22Rv1 (cell line): ENCODE results near the gene ACTMAP.

Experiments used
- H3K27ac ChIP-seq: fragments of 450-650 bp; 2 replicates; pipeline ENCODE4 v1.5.1; 2017
- ZFX ChIP-seq: fragments of 450-650 bp; IDR thresholded peaks from 2 replicates; pipeline ENCODE4 v1.6.1; 2017; ENCODE audit warnings: antibody characterized with exemption, borderline replicate concordance
- TF ChIP-seq, protein P1 (sequence below): fragments of 450-650 bp; IDR thresholded peaks from 2 replicates; pipeline ENCODE4 v1.5.1; 2017; ENCODE audit warnings: mild to moderate bottlenecking

ACTMAP gene

DNA sequence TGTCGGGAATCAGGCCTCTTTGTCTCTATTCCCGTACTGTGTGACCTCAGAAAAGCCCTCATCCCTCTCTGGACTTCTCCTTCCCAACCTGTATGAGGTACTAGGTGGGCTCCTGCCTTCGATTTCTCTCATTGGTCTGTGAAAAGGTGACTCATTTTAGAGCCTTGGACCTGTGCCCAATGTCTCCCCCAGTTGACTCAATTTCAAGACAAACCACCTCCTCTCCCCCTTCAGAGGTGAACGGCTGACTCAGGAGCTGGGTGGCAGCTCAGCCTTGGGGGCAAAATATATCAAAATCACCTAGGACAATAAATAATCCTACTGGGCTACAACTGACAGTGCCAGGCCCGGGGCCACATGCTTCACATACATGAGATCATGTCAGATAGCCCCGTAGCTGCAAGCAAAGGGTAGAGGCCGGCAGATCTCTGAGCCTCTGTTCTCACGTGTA is 34.2 kb downstream of the ACTMAP start:
- peak overlapping the region; percentile 98 for H3K27ac ChIP-seq
- TF ChIP-seq ZFX: no peak
- TF ChIP-seq, protein P1, sequence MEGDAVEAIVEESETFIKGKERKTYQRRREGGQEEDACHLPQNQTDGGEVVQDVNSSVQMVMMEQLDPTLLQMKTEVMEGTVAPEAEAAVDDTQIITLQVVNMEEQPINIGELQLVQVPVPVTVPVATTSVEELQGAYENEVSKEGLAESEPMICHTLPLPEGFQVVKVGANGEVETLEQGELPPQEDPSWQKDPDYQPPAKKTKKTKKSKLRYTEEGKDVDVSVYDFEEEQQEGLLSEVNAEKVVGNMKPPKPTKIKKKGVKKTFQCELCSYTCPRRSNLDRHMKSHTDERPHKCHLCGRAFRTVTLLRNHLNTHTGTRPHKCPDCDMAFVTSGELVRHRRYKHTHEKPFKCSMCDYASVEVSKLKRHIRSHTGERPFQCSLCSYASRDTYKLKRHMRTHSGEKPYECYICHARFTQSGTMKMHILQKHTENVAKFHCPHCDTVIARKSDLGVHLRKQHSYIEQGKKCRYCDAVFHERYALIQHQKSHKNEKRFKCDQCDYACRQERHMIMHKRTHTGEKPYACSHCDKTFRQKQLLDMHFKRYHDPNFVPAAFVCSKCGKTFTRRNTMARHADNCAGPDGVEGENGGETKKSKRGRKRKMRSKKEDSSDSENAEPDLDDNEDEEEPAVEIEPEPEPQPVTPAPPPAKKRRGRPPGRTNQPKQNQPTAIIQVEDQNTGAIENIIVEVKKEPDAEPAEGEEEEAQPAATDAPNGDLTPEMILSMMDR: no peak

DNA sequence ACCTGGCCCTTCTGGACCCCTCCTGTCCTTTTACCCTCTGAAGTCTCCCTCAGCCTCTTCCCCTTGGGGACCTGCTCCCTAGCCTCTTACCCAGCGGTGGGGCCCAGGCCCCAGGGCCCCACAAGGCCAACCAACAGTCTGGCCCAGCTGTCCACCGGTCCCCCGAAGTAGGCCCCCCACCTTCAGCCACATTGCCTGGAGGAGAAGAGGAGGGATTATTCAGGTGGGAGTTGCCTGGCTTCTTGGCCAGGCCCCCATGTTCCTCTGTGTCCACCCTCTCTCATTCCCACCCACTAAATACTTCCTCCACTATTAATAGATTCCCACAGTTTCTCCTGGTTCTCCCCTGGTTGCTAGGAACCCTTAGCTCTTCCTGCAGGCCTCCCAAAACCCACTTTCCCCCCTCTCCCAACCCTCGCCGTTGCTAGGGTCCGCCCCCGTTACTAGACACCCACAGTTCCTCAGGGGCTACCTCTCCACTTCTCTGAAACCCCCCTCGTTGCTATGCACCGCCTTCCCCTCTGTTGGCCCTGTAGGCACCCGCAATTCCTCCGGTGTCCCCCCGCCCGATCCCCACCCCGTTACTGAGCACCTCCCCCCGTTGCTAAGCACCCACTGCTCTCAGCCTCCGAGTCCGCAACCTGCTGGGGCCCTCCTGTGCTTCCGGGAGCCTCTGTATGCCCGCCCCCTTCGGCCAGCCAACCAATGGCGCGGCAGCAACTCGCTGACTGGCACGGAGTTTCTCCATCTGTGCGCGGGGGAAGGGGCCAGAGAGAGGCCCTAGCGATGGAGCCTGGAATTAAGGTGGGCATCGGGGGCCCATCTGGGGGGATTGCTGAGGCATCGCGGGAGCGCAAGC is 35.6 kb downstream of the ACTMAP start:
- TF ChIP-seq, protein P1: no peak
- no peak for TF ChIP-seq ZFX
- peak overlapping the region; percentile 98 for H3K27ac ChIP-seq

DNA sequence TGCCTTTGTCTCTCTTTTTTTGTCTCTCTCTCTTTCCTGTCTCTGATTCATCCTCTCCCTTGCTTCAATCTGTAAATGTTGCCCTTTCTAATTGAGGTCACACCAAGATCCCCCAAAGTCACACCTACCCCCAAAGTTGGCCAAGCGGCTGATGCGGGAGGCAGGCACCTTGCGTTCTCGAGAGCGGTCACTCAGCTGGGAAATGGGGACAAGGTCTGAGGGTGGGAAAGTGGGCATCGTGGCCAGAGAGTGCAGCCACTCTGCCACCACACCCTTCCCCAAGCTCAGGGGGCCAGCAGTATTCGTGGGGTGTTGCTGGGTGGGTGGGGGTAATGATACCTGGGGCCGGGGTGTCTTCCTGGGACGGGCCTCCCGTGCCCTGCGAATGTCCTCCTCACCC is 36.3 kb downstream of the ACTMAP start:
- peak overlapping the region; percentile 98 for H3K27ac ChIP-seq
- TF ChIP-seq ZFX: no peak
- TF ChIP-seq, protein P1: no peak

DNA sequence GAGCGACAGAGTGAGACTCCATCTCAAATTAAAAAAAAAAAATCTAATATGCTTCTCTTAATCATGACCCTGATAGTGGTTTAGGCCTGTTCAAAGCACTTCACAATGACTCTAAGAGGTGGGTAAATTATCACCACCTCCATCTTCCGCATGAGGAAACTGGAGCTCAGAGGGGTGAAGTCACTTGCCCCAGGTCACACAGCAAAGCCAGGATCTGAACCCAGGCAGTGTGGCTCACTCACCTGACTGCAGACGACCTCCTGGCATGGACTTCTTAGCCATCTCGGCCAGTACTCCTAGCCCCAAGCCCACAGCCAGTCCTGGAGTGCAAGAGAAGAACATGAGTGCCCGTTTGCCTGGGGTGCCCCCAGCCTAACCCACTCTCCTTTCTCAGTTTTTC is 40.5 kb downstream of the ACTMAP start:
- H3K27ac ChIP-seq: no peak overlapping the region
- TF ChIP-seq, protein P1: no peak
- TF ChIP-seq ZFX: no peak

DNA sequence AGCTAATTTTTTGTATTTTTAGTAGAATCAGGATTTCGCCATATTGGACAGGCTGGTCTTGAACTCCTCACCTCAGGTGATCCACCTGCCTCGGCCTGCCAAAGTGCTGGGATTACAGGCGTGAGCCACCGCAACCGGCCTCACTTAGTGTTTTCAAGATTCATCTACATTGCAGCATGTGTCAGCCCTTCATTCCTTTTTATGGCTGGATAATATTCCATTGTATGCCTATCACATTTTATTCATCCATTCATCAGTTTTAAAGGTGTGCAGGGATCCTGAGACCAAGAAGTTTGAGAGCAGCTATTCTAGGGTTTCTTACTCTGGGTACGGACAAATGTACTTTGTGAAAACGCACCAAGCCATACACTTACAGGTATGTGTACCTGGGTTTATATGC is 42.7 kb downstream of the ACTMAP start:
- TF ChIP-seq ZFX: no peak
- TF ChIP-seq, protein P1: no peak
- H3K27ac ChIP-seq: no peak overlapping the region

DNA sequence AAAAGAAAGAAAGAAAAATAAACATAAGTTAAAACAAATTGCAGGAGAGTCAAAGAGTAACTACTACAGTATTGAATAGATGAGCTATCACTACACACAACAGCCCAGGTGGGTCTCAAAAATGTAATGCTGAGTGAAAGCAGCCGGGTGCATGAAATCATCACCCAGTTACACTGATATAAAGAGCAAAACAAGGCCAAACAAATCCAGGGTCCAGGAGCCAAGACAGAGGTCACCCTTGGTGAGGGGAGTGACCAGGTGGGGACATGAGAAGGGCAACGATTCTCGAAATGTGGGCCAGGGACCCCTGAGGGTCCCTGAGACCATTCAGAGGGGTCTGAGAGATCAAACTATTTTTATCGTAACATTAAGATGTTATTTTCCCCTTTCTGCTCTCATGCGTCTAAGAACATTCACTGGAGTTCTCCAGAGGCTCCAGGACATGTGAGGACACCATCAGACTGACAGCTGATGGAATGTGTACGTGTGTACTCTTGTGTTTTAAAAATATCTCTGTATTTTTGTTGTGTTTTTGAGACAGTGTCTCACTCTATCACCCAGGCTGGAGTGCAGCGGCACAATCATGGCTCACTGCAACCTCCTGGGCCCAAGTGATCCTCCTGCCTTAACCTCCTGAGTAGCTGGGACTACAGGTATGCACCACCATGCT is 44.2 kb downstream of the ACTMAP start:
- no peak for TF ChIP-seq ZFX
- TF ChIP-seq, protein P1: no peak
- H3K27ac ChIP-seq: no peak overlapping the region

DNA sequence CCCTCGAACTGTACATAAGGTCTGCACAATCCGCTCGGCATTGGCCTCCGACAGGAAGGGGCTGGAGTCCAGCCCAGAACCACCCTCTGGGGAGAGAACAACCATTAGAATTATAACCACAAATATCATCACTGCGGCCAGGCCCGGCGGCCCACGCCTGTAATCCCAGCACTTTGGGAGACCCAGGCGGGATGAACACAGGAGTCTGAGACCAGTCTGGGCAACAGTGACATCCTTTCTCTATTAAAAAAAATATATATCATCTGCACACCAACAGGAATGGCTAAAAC is 45.0 kb downstream of the ACTMAP start:
- no peak overlapping the region for H3K27ac ChIP-seq
- TF ChIP-seq ZFX: no peak
- TF ChIP-seq, protein P1: no peak
